HEK293T (cell line): Measurements from ENCODE around the gene ATRIP.
"Not testable (repeated sequence)": the region's sequence is repeated elsewhere in the genome, so short reads cannot be mapped to it uniquely, and the experiment has no call there.

Experiments used
- CTCF ChIA-PET: fragments of 350-600 bp; formaldehyde crosslinking; extraction: SDS; loops from one replicate; lab custom pipeline; 2021; ENCODE audit warnings: antibody characterized with exemption, inconsistent platforms; lab: Yijun Ruan, JAX
- POLR2A ChIA-PET: fragments of 350-600 bp; formaldehyde crosslinking; extraction: SDS; loops from one replicate; lab custom pipeline; 2020; ENCODE audit warnings: antibody characterized with exemption, inconsistent platforms; lab: Yijun Ruan, JAX
- DNase-seq: peaks from one replicate; pipeline ENCODE4 v3.0.0; 2012; ENCODE audit warnings: mixed read lengths; ENCODE audit errors: extremely low spot score
- ARNT ChIP-seq: fragments of 450-650 bp; IDR thresholded peaks from 2 replicates; pipeline ENCODE4 v1.6.1; 2017; ENCODE audit warnings: mild to moderate bottlenecking
- BHLHE40 ChIP-seq: fragments of 450-650 bp; IDR thresholded peaks from 2 replicates; pipeline ENCODE4 v1.6.1; 2016; ENCODE audit warnings: mild to moderate bottlenecking, moderate library complexity, borderline replicate concordance
- CTBP1 ChIP-seq: fragments of 450-650 bp; IDR thresholded peaks from 2 replicates; pipeline ENCODE4 v1.6.1; 2016; ENCODE audit warnings: borderline replicate concordance
- ELF4 ChIP-seq: fragments of 450-650 bp; IDR thresholded peaks from 2 replicates; pipeline ENCODE4 v1.6.1; 2017; ENCODE audit warnings: antibody characterized with exemption
- FOXA1 ChIP-seq: fragments of 450-650 bp; IDR thresholded peaks from 2 replicates; pipeline ENCODE4 v1.6.1; 2016; ENCODE audit warnings: mild to moderate bottlenecking
- FOXK2 ChIP-seq: fragments of 450-650 bp; IDR thresholded peaks from 2 replicates; pipeline ENCODE4 v1.6.1; 2016; ENCODE audit warnings: mild to moderate bottlenecking
- FOXM1 ChIP-seq: fragments of 450-650 bp; IDR thresholded peaks from 2 replicates; pipeline ENCODE4 v1.6.1; 2017; ENCODE audit warnings: mild to moderate bottlenecking, borderline replicate concordance
- HDGF ChIP-seq: fragments of 450-650 bp; IDR thresholded peaks from 2 replicates; pipeline ENCODE4 v1.6.1; 2017; ENCODE audit warnings: antibody characterized with exemption, borderline replicate concordance
- L3MBTL2 ChIP-seq: fragments of 450-650 bp; conservative IDR thresholded peaks from 2 replicates; pipeline ENCODE4 v1.6.1; 2016; ENCODE audit warnings: mild to moderate bottlenecking
- LEF1 ChIP-seq: fragments of 450-650 bp; IDR thresholded peaks from 2 replicates; pipeline ENCODE4 v1.6.1; 2017; ENCODE audit warnings: mild to moderate bottlenecking, borderline replicate concordance
- NFRKB ChIP-seq: fragments of 450-650 bp; IDR thresholded peaks from 2 replicates; pipeline ENCODE4 v1.6.1; 2016; ENCODE audit warnings: mild to moderate bottlenecking, moderate library complexity
- SP1 ChIP-seq: fragments of 450-650 bp; IDR thresholded peaks from 2 replicates; pipeline ENCODE4 v1.6.1; 2017
- SUZ12 ChIP-seq: fragments of 450-650 bp; IDR thresholded peaks from 2 replicates; pipeline ENCODE4 v1.6.1; 2016; ENCODE audit warnings: mild to moderate bottlenecking
- TARDBP ChIP-seq: fragments of 450-650 bp; IDR thresholded peaks from 2 replicates; pipeline ENCODE4 v1.6.1; 2016
- ZNF384 ChIP-seq: fragments of 450-650 bp; IDR thresholded peaks from 2 replicates; pipeline ENCODE4 v1.6.1; 2016
- TF ChIP-seq, protein P1 (sequence below): fragments of 450-650 bp; IDR thresholded peaks from 2 replicates; pipeline ENCODE4 v1.6.1; 2016

The ATRIP gene

DNA sequence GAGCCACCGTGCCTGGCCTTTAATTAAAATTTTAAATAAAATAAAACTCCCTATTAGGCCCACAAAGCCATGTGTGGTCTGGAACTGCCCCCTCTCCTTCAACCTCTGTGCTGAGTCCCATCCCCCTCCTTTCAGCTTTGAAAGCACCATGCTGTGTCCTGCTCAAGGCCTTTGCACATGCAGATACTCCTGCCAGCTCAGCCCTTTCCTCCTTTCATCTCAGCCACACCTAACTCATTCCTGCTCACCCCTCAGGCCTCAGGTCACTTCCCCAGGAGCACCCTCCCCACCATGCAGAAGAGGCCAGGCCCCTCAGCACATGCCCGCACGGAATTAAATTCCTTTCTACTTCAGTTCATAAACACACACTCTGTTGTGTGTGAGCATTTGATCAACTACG, 28.1 kb downstream of the ATRIP start:
- TF ChIP-seq FOXK2 (no peak), TARDBP (no peak), NFRKB (no peak), BHLHE40 (no peak)
- ChIA-PET POLR2A (interaction anchor here (0.7 to 2.9 kb wide), 2 partner anchors 16 to 82 kb away, joined by 3 to 19 read pairs; partner anchors contain the start of gene PFKFB4), CTCF (no interaction called here)
- no peak for DNase-seq

DNA sequence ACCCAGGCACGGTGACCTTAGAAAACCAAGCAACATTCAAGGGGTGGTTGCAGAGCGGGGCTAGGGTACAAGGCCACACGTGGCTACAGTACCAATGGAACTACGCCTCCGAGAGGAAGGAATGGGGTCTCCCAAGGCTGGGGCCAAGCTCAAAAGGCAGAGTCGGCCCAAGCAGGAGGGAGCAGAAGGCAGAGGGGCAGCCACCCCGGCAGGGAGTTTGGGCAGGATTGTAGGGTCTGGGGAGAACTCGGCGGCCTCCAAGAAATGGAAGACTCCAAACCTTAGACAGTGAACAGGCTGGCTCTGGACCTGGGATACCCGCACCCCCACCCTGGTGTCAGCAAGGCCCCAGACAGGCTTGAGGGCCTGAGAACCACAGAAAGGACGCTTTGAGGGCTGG, 28.7 kb downstream of the ATRIP start:
- DNase-seq: no peak
- CTCF ChIA-PET: no interaction called here
- no peak for TF ChIP-seq TARDBP
- no peak for TF ChIP-seq LEF1
- TF ChIP-seq NFRKB: no peak
- no peak for TF ChIP-seq SP1
- TF ChIP-seq L3MBTL2: no peak
- TF ChIP-seq BHLHE40: no peak
- no peak for TF ChIP-seq ARNT
- TF ChIP-seq HDGF: no peak
- no peak for TF ChIP-seq ZNF384
- TF ChIP-seq CTBP1: no peak
- TF ChIP-seq FOXK2: no peak
- TF ChIP-seq, protein P1, sequence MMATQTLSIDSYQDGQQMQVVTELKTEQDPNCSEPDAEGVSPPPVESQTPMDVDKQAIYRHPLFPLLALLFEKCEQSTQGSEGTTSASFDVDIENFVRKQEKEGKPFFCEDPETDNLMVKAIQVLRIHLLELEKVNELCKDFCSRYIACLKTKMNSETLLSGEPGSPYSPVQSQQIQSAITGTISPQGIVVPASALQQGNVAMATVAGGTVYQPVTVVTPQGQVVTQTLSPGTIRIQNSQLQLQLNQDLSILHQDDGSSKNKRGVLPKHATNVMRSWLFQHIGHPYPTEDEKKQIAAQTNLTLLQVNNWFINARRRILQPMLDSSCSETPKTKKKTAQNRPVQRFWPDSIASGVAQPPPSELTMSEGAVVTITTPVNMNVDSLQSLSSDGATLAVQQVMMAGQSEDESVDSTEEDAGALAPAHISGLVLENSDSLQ: no peak
- no peak for TF ChIP-seq ELF4
- TF ChIP-seq FOXA1: no peak
- TF ChIP-seq FOXM1: no peak
- POLR2A ChIA-PET: no interaction called here

- POLR2A ChIA-PET: interaction anchor here (0.6 kb wide), 1 partner anchor 790 kb away, joined by 3 read pairs; no protein-coding TSS in a partner anchor
- no peak for DNase-seq
- CTCF ChIA-PET: interaction anchor here (0.6 kb wide), 1 partner anchor 69 kb away, joined by 3 read pairs; no protein-coding TSS in a partner anchor
- TF ChIP-seq FOXM1 (no peak), FOXK2 (no peak)
- TF ChIP-seq, protein P1: no peak
Observed at GRCh38 chr3:48476426-48477053, 30.0 kb downstream of the ATRIP start.

GRCh38 chr3:48477959-48478520, 31.5 kb downstream of the ATRIP start:
- TF ChIP-seq FOXA1 (no peak), LEF1 (no peak), ZNF384 (no peak), FOXK2 (no peak), ELF4 (no peak), SP1 (no peak), CTBP1 (no peak), BHLHE40 (no peak), HDGF (no peak), SUZ12 (no peak), L3MBTL2 (no peak), TARDBP (no peak), ARNT (no peak), FOXM1 (no peak), NFRKB (no peak)
- TF ChIP-seq, protein P1: no peak
- ChIA-PET POLR2A (no interaction called here), CTCF (no interaction called here)
- peak; percentile 0 for DNase-seq

DNA sequence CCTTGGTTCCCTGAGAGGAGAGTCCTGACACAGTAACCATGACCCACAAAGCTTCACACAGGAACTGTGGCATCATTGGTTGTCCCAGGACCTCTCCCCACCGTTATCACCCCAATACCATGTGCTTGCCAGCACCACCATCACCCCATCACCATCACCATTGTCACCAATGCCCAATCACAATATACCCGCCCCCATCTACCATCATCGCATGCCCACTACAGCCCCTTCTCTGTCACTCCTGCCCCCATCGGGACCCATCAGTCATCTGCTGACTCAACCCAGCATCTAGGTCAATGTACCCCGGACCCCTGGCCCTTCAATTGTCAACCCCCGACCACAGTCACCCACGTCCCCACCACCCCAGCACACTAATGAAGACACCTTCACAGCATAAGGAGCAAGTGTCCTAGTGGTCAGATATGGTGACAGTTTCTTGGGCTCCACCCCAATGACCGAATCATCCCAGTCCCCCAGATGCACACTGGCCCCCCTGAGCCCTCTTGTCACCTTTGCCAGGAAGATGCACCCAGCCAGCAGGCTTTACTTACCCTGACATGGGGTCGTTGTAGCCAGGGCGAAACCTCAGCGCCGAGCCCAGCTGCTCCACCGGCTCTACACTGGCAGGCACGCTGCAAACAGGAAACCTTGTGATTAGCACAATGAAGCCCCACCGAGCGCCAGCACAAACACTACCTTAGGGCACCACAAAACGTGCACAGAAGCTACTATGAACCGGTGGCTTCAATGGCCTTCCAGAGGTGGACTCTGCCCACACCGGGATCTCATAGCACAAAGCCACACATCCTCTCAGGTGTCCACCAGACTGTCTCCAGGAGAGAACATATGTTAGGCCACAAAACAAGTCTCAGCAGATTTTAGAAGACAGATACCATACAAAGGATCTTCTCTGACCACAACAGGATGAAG, 32.4 kb downstream of the ATRIP start:
- ChIA-PET CTCF (no interaction called here), POLR2A (no interaction called here)
- TF ChIP-seq ELF4 (no peak), L3MBTL2 (no peak), HDGF (no peak), CTBP1 (no peak), NFRKB (no peak), TARDBP (no peak), ARNT (no peak)
- peak; percentile 3 for DNase-seq

DNA sequence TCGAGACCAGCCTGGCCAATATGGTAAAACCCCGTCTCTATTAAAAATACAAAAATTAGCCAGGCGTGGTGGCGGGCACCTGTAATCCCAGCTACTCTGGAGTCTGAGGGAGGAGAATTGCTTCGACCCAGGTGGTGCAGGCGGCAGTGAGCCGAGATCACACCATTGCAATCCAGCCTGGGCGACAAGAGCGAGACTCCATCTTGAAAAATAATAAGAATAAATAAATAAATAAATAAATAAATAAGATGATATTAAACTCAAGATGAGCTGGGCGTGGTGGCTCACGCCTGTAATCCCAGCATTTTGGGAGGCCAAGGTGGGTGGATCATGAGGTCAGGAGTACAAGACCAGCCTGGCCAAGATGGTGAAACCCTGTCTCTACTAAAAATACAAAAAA, 34.4 kb downstream of the ATRIP start:
- CTCF ChIA-PET, POLR2A ChIA-PET: not testable (repeated sequence)

GRCh38 chr3:48482822-48483221, 36.3 kb downstream of the ATRIP start:
- DNase-seq, CTCF ChIA-PET: not testable (repeated sequence)
- POLR2A ChIA-PET: interaction anchor here (2.5 kb wide), 1 partner anchor 10 kb away, joined by 12 read pairs; no protein-coding TSS in a partner anchor

More for the DNA sequence above, 34.4 kb downstream of the ATRIP start:
- not testable (repeated sequence) for DNase-seq
